Fibroblast of villous mesenchyme (primary cell): ENCODE measurements around the gene AKAP6. TPM values are rescaled to one million over a fixed set of nuclear protein-coding genes. Genes with fewer than 3 reads are reported as not detected.
A peak's percentile ranks its signal among the peaks of the same experiment; 100 is the strongest.

Experiments used
- DNase-seq: peaks from one replicate; pipeline ENCODE4 v3.0.0-alpha.2; 2010; ENCODE audit warnings: low read depth
- H3K4me3 ChIP-seq: 2 replicates; pipeline ENCODE4 v1.5.1; 2011; ENCODE audit warnings: low read depth, mild to moderate bottlenecking, low read length
- total RNA-seq: library from RNA; depleted of rRNA; stranded (reverse); fragments of >200 nt; gene quantifications from 2 replicates; pipeline ENCODE4 v1.2.3, GENCODE V29; 2012
- TF ChIP-seq, protein P1 (sequence below): IDR thresholded peaks from 2 replicates; pipeline ENCODE4 v1.5.1; 2012; ENCODE audit warnings: low read depth, mild to moderate bottlenecking, low read length; ENCODE audit not compliant: insufficient read depth

Gene AKAP6
- total RNA-seq, 1 donor: 3.9 TPM

DNA sequence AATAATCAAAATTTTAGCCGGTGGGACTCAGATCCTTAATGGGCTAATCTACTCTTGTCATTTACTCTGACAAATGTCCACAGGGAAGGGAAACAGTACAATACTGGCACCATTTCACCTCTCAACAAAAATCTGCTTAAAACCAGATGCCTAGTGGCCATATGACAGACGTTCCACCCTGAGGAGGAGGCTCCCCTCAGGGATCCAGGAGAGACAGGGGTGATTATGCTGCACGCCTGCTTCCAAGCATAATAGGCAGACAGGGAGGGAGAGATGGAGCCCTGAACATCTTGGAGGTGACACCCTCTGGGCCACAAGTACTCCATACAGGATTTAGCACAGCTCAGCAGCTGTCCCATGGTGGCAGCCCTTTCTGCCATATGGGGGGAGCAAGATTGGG is 24.8 kb upstream of the AKAP6 start:
- TF ChIP-seq, protein P1, sequence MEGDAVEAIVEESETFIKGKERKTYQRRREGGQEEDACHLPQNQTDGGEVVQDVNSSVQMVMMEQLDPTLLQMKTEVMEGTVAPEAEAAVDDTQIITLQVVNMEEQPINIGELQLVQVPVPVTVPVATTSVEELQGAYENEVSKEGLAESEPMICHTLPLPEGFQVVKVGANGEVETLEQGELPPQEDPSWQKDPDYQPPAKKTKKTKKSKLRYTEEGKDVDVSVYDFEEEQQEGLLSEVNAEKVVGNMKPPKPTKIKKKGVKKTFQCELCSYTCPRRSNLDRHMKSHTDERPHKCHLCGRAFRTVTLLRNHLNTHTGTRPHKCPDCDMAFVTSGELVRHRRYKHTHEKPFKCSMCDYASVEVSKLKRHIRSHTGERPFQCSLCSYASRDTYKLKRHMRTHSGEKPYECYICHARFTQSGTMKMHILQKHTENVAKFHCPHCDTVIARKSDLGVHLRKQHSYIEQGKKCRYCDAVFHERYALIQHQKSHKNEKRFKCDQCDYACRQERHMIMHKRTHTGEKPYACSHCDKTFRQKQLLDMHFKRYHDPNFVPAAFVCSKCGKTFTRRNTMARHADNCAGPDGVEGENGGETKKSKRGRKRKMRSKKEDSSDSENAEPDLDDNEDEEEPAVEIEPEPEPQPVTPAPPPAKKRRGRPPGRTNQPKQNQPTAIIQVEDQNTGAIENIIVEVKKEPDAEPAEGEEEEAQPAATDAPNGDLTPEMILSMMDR: no peak
- H3K4me3 ChIP-seq: no peak overlapping the region
- no peak for DNase-seq

DNA sequence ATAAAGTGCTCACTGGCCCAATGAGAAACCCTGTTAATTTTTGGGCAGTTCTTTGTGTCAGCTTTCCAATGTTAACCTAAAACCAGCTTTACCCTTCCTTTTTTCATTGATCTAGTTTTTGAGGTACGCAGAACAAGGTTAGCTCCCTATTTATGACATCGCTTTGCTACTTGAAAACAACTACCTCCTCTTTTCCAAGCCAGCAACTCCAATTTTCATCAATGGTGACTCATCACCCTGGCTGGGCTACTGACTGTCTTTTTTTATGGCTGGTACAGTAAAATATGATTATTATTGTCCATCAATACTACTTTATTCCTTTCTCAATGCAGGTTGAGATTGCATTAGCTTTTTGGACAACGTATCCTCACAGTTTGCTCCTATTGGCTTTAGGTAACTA is 22.5 kb upstream of the AKAP6 start:
- DNase-seq: no peak
- no peak overlapping the region for H3K4me3 ChIP-seq
- TF ChIP-seq, protein P1: no peak

DNA sequence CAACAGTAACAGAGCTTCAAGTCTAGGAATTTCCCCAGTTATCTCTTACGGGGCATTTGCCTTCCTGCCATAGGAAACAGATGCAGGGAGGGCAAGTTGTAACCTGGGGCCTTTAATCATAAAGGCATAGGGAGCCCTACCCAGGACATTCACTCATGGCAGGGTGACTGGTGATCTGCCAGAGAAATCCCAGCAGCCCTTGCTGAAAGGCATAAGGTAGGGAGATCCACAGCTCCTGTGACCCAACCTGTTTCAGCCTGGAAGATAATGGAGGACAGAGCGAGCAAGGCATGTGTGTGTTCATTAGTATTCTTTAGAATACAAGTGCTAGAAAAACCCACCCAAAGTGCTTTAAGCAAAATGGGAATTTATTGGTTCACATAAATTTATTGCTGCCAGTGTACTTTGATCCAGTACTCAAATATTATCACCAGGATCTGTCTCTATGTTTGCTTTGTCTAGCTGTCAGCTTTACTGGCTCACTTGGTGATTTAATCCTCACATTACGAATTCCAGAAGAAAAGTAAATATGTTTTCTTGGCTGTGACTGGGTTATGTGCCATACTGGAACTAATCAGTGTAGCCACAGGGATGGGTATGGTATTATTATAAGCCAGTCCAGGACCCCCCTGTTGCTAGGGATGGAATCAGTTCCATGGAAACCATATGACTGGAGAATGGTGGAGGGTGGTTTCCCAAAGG is 21.1 kb upstream of the AKAP6 start:
- DNase-seq: no peak
- TF ChIP-seq, protein P1: no peak
- H3K4me3 ChIP-seq: no peak overlapping the region

DNA sequence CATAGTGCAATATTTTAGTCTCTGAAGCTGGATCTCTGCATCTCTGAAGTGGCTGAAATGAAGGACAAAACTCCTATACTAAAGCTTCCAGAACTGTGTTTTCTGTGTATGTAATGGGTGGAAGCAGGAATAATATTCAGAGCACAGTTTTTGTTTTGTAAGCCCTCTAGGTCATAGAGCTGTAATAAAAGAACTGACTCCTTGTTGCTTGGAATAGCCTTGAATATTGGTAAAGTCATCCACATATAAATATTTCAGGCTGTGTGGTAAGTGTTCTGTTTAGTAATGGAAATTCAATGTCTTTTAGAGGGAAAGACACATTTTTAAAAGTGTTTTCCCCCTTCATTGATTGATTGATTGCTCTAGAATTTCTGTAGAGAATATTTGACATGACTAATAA is 18.2 kb upstream of the AKAP6 start:
- TF ChIP-seq, protein P1: no peak
- H3K4me3 ChIP-seq: no peak overlapping the region

DNA sequence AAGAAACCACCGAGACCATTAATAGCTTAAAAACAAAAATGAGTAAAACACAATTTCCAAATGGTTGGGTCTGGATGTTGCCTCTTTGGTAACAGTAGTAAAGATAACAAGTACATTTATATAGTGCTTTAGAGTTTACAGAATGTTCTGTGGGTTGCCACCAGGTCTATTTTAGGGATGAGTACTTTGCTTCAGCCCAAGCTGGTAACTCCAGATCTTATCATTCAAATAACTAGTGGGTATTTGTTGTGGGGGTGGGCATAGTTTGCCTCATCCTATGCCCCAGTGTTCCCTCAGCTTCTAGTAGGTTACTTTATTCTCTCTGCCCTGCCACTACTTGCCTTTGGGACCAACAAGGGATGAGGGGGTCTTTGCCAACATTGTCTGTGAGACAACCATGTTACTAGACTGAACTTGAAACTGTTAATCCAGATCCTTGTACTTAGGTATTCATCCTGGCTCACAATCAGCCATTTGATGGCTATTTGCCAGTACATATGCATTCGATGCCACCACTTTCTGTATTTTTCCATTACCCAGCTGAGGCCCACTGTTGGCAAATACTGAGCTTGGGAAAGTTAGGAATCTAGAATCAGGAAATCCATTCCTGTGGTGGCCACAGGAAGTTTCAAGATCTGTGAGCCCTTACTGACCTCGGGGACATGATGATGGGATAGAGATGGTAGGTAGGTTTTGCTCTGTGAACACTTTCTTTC is 17.6 kb upstream of the AKAP6 start:
- H3K4me3 ChIP-seq: no peak overlapping the region
- TF ChIP-seq, protein P1: no peak
- peak; percentile 5 for DNase-seq

More for the DNA sequence above, 18.2 kb upstream of the AKAP6 start:
- DNase-seq: no peak

DNA sequence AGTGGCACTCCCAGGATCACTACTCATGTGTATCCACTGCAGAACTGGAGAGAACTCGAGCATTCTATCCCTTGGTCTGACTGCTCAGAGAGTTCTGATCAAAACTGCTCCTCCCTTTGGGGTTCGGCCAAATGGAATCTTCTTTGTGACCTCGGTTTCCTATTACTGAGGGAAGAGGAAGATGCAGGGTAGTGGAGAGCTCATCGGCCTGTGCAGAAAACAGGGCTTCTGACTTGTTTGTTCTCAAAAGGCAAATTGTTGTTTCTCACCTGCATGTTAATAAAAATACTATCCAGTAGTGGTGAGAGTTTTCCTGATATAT is 17.1 kb upstream of the AKAP6 start:
- TF ChIP-seq, protein P1: no peak
- DNase-seq: no peak
- no peak overlapping the region for H3K4me3 ChIP-seq
